DOHH2 (cell line): ENCODE data around the gene SLC8A3.

Experiments used
- H3F3A ChIP-seq: fragments of 200-600 bp; sonication (generic), shearing (Covaris generic); 2 replicates; pipeline ENCODE4 v1.6.0; 2016; ENCODE audit warnings: antibody characterized with exemption, mild to moderate bottlenecking; ENCODE audit not compliant: control insufficient read depth, insufficient read depth
- H3K27ac ChIP-seq: fragments of 200-600 bp; sonication (generic); 2 replicates; pipeline ENCODE4 v1.5.1; 2014; ENCODE audit warnings: low read depth, mild to moderate bottlenecking, low read length, moderate library complexity
- H3K27me3 ChIP-seq: fragments of 200-600 bp; sonication (generic); 2 replicates; pipeline ENCODE4 v1.6.1; 2014; ENCODE audit warnings: mild to moderate bottlenecking, low read length, mixed read lengths; ENCODE audit not compliant: control insufficient read depth
- H3K36me3 ChIP-seq: fragments of 200-600 bp; sonication (generic); 2 replicates; pipeline ENCODE4 v1.6.1; 2014; ENCODE audit warnings: mild to moderate bottlenecking, low read length, moderate library complexity, mixed read lengths; ENCODE audit not compliant: control insufficient read depth
- H3K4me1 ChIP-seq: fragments of 200-600 bp; sonication (generic); 2 replicates; pipeline ENCODE4 v1.6.1; 2014; ENCODE audit warnings: mild to moderate bottlenecking, low read length, mixed read lengths; ENCODE audit not compliant: control insufficient read depth
- H3K4me2 ChIP-seq: fragments of 200-600 bp; sonication (generic); 2 replicates; pipeline ENCODE4 v1.6.0; 2014; ENCODE audit warnings: mild to moderate bottlenecking, low read length, moderate library complexity
- H3K4me3 ChIP-seq: fragments of 200-600 bp; sonication (generic); 2 replicates; pipeline ENCODE4 v1.5.1; 2014; ENCODE audit warnings: mild to moderate bottlenecking, low read length, mixed read lengths
- H3K79me2 ChIP-seq: fragments of 200-600 bp; sonication (generic); 2 replicates; pipeline ENCODE4 v1.6.1; 2014; ENCODE audit warnings: mild to moderate bottlenecking, low read length, mixed read lengths; ENCODE audit not compliant: control insufficient read depth
- H3K9me2 ChIP-seq: fragments of 200-600 bp; sonication (generic); replicated peaks from 2 replicates; pipeline ENCODE4 v1.6.1; 2014; ENCODE audit warnings: mild to moderate bottlenecking, low read length, mixed read lengths; ENCODE audit not compliant: control insufficient read depth
- H3K9me3 ChIP-seq: fragments of 200-600 bp; sonication (generic); 2 replicates; pipeline ENCODE4 v1.6.1; 2014; ENCODE audit warnings: antibody characterized with exemption, low read length, mixed read lengths; ENCODE audit not compliant: control insufficient read depth, insufficient read depth
- H4K20me1 ChIP-seq: fragments of 200-600 bp; sonication (generic); 2 replicates; pipeline ENCODE4 v1.6.0; 2014; ENCODE audit warnings: low read depth, mild to moderate bottlenecking, antibody characterized with exemption, low read length, moderate library complexity; ENCODE audit not compliant: control insufficient read depth, insufficient read depth
- EZH2phosphoT487 ChIP-seq: fragments of 200-600 bp; sonication (generic); IDR thresholded peaks from 2 replicates; pipeline ENCODE4 v1.6.1; 2017; ENCODE audit warnings: borderline replicate concordance, mild to moderate bottlenecking, antibody characterized with exemption, low read length, moderate library complexity, mixed read lengths
- TF ChIP-seq, protein P1 (sequence below): fragments of 200-600 bp; sonication (generic); IDR thresholded peaks from one replicate; pipeline ENCODE4 v1.5.1; 2014; ENCODE audit warnings: antibody characterized with exemption, mild to moderate bottlenecking, low read depth, low read length; ENCODE audit not compliant: poor library complexity, severe bottlenecking

Gene SLC8A3

DNA sequence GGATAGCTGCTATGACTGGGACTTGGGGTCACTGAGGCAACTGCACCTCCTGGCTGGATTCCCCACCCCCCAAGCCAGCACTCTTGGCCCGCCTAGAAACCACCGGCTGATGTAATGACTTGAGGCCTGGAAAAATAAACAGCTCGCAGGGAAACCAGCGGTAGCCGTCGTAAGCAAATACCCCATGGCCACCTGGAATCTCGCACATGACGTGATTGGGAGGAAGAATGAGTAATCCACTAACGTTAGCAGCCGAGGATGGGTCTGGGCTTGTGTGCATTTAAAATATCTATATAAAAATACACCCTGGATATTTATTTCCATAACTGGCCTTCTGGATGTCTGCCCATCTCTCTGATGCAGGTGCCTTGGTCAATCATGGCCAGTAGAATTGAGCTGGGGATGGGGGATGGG lies 189.5 kb downstream of the SLC8A3 start:
- Histone ChIP-seq H4K20me1 (no peaks in the 10 kb centered on the region), H3K4me2 (no peak overlapping the region), H3K9me2 (no peaks in the 10 kb centered on the region), H3K4me1 (no peaks in the 10 kb centered on the region), H3K36me3 (no peaks in the 10 kb centered on the region), H3F3A (no peaks in the 10 kb centered on the region), H3K9me3 (no peaks in the 10 kb centered on the region), H3K27ac (no peak overlapping the region), H3K27me3 (peaks cover 25% of the 10 kb centered on the region), H3K79me2 (no peaks in the 10 kb centered on the region), H3K4me3 (no peak overlapping the region)
- TF ChIP-seq EZH2phosphoT487: no peak
- TF ChIP-seq, protein P1, sequence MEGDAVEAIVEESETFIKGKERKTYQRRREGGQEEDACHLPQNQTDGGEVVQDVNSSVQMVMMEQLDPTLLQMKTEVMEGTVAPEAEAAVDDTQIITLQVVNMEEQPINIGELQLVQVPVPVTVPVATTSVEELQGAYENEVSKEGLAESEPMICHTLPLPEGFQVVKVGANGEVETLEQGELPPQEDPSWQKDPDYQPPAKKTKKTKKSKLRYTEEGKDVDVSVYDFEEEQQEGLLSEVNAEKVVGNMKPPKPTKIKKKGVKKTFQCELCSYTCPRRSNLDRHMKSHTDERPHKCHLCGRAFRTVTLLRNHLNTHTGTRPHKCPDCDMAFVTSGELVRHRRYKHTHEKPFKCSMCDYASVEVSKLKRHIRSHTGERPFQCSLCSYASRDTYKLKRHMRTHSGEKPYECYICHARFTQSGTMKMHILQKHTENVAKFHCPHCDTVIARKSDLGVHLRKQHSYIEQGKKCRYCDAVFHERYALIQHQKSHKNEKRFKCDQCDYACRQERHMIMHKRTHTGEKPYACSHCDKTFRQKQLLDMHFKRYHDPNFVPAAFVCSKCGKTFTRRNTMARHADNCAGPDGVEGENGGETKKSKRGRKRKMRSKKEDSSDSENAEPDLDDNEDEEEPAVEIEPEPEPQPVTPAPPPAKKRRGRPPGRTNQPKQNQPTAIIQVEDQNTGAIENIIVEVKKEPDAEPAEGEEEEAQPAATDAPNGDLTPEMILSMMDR: no peak

DNA sequence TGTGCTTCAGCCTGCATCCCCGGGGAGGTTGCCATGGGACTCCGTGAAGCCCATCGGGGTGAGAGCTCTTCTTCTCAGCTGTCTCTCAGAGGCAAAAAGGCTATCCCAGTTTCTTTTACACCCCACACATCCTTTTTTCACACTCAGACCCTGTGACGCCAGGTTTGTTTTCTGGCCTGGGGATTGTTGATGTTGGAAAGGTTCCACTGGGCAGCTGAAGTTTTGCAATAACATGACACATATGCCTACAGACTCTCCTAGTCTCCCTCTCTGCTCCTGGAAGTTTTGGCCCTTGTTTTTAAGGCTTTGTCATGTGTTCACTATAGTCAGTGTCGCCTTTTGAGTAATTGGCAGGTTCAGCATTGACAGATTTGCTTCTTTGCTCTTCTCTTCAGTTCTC lies 190.9 kb downstream of the SLC8A3 start:
- Histone ChIP-seq H4K20me1 (no peaks in the 10 kb centered on the region), H3K36me3 (no peaks in the 10 kb centered on the region), H3K4me3 (no peak overlapping the region), H3K9me3 (no peaks in the 10 kb centered on the region), H3K27me3 (peaks cover 29% of the 10 kb centered on the region), H3K4me2 (no peak overlapping the region), H3K4me1 (no peaks in the 10 kb centered on the region), H3K79me2 (no peaks in the 10 kb centered on the region), H3K9me2 (no peaks in the 10 kb centered on the region), H3F3A (no peaks in the 10 kb centered on the region), H3K27ac (no peak overlapping the region)
- no peak for TF ChIP-seq EZH2phosphoT487
- TF ChIP-seq, protein P1: no peak

DNA sequence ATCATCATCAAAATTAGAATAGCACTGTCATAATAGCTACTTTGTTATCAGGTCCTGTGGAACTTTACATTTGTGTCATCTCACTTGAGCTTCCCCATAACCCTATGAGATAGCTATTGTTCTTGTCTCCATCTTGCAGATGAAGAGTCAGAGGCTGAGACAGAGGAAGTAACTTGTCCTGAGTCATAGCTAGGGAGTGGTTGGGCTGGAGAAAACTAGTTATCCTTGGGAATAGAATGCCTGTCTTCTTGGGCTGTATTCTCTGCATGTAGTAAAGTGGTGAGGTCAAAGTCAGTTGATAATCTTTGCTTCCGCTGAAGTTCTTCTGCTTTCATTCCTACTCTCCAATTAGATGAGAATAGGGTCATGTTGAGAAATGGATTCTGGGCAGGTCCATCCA lies 192.5 kb downstream of the SLC8A3 start:
- Histone ChIP-seq H3K9me3 (no peaks in the 10 kb centered on the region), H3K4me3 (no peak overlapping the region), H3K27me3 (peaks cover 40% of the 10 kb centered on the region), H3K27ac (no peak overlapping the region), H3K36me3 (no peaks in the 10 kb centered on the region), H3K4me2 (no peak overlapping the region), H4K20me1 (no peaks in the 10 kb centered on the region), H3F3A (no peaks in the 10 kb centered on the region), H3K9me2 (no peaks in the 10 kb centered on the region), H3K4me1 (no peaks in the 10 kb centered on the region), H3K79me2 (no peaks in the 10 kb centered on the region)
- no peak for TF ChIP-seq EZH2phosphoT487
- TF ChIP-seq, protein P1: no peak
